Caki2 (cell line): ENCODE measurements around the gene LCE2A. TPM values are rescaled to one million over a fixed set of nuclear protein-coding genes. Genes with fewer than 3 reads are reported as not detected.

Experiments
- DNase-seq: peaks from one replicate; pipeline ENCODE4 v3.0.0-alpha.2; 2015; ENCODE audit warnings: low read depth
- in situ Hi-C: cut with HindIII; loops from 2 replicates; pipeline ENCODE4 v1.10.0; 2016; ENCODE audit warnings: low sequenced_read_pairs, low pct_unique_long_range_greater_than_20kb, mixed read lengths
- total RNA-seq: library from RNA; depleted of rRNA; stranded (reverse); fragments of >200 nt; shearing (Covaris generic); gene quantifications from 2 replicates; pipeline ENCODE4 v1.2.3, GENCODE V29; 2014; ENCODE audit warnings: low replicate concordance; rRNA removed

LCE2A gene
- total RNA-seq, 1 experiment from 2014 or later = not detected

- no peak for DNase-seq
- in situ Hi-C loops = no loop called here
Measured at GRCh38 chr1:152735648-152736047, 37.5 kb downstream of the LCE2A start.

DNA sequence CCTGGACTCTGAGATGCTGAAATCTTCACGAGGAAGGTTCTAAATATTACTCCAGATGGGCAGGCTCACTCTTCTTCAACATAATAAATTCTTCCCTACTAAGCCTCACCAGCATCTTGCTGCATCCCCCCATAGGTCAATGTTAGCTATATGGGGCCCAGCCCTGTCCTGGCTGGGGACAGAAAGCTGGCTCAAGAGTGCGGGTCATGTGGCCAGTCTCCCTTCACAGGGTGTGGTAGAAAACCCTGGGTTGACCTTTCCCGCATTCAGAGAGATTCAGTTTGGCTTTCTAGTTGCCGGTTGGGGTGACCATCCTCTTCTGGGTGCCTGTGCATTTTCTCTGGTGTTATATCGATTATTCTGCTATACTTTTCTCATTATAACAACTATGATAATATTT is 39.9 kb downstream of the LCE2A start:
- in situ Hi-C loops = no loop called here
- DNase-seq = no peak

- no peak for DNase-seq
- in situ Hi-C loops = no loop called here
Measured at GRCh38 chr1:152739841-152740240, 41.7 kb downstream of the LCE2A start.

DNA sequence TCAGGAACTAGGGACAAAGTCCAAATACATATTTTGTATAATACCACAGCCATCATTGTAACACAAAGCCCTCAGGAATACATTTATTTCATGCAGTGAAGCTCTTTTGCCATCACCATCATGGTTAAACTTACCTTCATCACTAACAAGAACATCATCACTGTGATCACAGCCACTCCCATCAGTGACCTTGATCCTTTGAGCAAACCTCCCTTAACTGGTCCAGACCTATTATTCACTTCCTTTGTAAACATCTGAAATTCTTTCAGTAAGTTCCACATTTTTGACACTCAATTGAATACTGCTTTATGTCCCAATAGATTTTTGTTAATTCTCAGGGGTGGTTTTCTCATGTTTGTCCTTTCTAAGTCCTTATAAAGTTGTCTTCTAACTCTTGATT is 43.5 kb downstream of the LCE2A start:
- DNase-seq = no peak
- in situ Hi-C loops = no loop called here

GRCh38 chr1:152743371-152744145 is 45.4 kb downstream of the LCE2A start:
- no peak for DNase-seq
- in situ Hi-C loops = no loop called here

DNA sequence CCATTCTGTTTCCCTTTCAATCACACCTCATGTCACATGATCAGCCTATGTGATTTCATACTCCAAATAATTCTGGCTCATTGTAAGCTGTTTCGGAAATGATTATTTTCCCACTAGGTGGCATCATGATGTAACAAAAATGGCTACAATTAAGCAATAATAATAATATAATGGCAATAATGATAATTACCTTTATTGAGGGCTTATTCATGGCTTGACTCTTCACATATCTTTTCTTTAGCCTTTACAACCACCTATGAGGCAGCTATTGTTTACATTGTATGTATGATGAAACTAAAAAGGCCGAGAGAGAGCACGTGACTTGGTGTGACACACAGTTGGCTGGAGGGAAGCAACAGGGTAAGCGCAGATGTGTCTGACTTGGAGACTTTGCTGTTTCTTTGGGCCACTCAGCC is 47.2 kb downstream of the LCE2A start:
- in situ Hi-C loops = no loop called here

DNA sequence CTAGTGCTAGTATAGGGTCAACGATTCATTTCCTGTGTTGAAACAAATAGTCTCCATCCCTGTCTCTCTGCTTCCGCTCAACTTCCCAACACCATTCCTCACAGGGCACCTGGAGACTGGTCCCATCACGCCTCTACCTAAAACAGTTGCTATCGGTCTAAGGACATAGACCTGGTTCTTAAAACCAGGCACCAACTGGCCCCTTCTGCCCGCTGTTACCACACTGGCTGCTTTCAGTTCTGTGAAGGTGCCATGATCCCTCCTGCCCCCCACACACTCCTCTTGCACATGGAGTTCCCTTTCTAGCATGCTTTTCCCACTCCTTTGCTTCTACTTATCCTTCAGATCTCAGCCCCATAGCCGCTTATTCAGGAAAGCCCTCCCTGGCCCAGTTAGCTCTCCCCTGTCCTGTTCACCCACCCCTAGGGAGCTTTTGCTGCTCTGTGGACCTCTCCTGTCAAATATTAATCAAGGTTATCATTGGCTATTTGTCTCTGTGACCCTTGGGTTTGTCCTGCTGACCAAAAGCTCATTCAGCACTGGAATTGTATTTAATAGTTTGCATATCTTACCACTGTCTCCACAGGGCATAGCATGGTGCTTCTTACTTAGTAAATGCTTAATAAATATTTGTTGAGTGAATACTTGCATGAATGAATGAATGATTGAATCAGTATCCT is 47.8 kb downstream of the LCE2A start:
- in situ Hi-C loops = no loop called here
- no peak for DNase-seq

More for the DNA sequence above, 47.2 kb downstream of the LCE2A start:
- DNase-seq = no peak

DNA sequence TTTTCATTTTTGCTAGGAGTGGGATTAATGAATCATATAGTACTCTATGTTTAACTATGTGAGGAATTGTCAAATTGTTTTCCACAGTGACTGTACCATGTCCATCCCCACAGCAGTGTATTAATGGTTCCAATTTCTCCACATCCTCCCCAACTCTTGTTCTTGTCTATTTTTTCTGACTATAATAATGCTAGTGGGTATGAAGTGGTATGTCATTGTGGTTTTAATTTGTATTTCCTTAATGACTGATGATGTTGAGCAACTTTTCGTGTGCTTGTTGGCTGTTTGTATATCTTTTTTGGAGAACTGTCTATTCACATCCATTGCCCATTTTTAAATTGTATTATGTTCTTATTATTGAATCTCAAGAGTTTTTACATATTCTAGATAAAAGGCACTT is 49.7 kb downstream of the LCE2A start:
- in situ Hi-C loops = no loop called here
- no peak for DNase-seq

Other genes with a start within 250 kb of the LCE2A start
- not detected in 2 replicates for gene LCE5A, start 187.5 kb upstream of the LCE2A start, total RNA-seq
- not detected in 2 replicates for gene CRCT1, start 183.9 kb upstream of the LCE2A start, total RNA-seq
- not detected in 2 replicates for gene LCE3E, start 131.6 kb upstream of the LCE2A start, total RNA-seq
- gene LCE3D, start 117.8 kb upstream of the LCE2A start, total RNA-seq = not detected in 2 replicates
- not detected in 2 replicates for gene LCE3C, start 98.1 kb upstream of the LCE2A start, total RNA-seq
- not detected in 2 replicates for gene LCE3B, start 84.5 kb upstream of the LCE2A start, total RNA-seq
- gene LCE3A, start 75.2 kb upstream of the LCE2A start, total RNA-seq = not detected in 2 replicates
- gene LCE2D, start 35.0 kb upstream of the LCE2A start, total RNA-seq = not detected in 2 replicates
- not detected in 2 replicates for gene LCE2C, start 23.1 kb upstream of the LCE2A start, total RNA-seq
- gene LCE2B, start 12.2 kb upstream of the LCE2A start, total RNA-seq = not detected in 2 replicates
- not detected in 2 replicates for gene LCE4A, start 9.8 kb downstream of the LCE2A start, total RNA-seq
- gene KPRP, start 59.7 kb downstream of the LCE2A start, total RNA-seq = not detected in 2 replicates
- not detected in 2 replicates for gene LCE1F, start 76.8 kb downstream of the LCE2A start, total RNA-seq
- not detected in 2 replicates for gene LCE1E, start 87.9 kb downstream of the LCE2A start, total RNA-seq
- gene LCE1D, start 98.4 kb downstream of the LCE2A start, total RNA-seq = not detected in 2 replicates
- gene LCE1C, start 108.3 kb downstream of the LCE2A start, total RNA-seq = not detected in 2 replicates
- gene LCE1B, start 113.6 kb downstream of the LCE2A start, total RNA-seq = not detected in 2 replicates
- gene LCE1A, start 129.1 kb downstream of the LCE2A start, total RNA-seq = not detected in 2 replicates
- gene LCE6A, start 144.5 kb downstream of the LCE2A start, total RNA-seq = not detected in 2 replicates
- not detected in 2 replicates for gene LCE7A, start 161.7 kb downstream of the LCE2A start, total RNA-seq
- gene SMCP, start 180.0 kb downstream of the LCE2A start, total RNA-seq = not detected in 2 replicates
- gene IVL, start 210.2 kb downstream of the LCE2A start, total RNA-seq = not detected in 2 replicates
- gene SPRR5, start 248.9 kb downstream of the LCE2A start, total RNA-seq = not detected in 2 replicates